GM21528 (cell line): Measurements from ENCODE around the gene ASRGL1.

ENCODE experiments used
- ATAC-seq: cut with Tn5 transposase; IDR thresholded peaks from one replicate; pipeline ENCODE4 v1.9.1; 2021; ENCODE audit warnings: mild to moderate bottlenecking, moderate library complexity; ENCODE audit not compliant: unreplicated experiment, low FRiP score

ASRGL1 gene

DNA sequence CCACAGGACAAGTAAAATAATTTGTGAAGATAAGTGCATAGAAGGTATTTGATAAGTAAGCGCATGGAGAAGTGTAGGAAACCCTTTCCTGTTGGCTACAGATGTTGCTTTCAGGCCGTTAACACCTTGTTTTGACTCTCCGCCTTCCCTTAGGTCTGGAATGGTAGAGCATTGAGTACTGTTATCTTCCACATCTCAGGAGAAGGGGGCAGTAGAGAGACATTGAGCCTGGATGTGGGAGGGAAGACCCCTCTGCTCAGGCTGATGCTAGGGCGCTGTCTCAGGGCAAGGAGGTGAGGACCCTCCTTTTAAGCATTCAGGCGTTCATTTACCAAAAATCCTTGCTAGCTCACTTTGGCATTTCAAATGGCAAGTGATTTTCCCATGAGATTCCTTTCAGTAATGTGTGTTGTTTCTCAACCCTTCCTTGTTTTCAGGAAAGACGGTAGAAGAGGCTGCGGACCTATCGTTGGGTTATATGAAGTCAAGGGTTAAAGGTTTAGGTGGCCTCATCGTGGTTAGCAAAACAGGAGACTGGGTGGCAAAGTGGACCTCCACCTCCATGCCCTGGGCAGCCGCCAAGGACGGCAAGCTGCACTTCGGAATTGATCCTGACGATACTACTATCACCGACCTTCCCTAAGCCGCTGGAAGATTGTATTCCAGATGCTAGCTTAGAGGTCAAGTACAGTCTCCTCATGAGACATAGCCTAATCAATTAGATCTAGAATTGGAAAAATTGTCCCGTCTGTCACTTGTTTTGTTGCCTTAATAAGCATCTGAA is 54.6 kb downstream of the ASRGL1 start:
- ATAC-seq: no peak

DNA sequence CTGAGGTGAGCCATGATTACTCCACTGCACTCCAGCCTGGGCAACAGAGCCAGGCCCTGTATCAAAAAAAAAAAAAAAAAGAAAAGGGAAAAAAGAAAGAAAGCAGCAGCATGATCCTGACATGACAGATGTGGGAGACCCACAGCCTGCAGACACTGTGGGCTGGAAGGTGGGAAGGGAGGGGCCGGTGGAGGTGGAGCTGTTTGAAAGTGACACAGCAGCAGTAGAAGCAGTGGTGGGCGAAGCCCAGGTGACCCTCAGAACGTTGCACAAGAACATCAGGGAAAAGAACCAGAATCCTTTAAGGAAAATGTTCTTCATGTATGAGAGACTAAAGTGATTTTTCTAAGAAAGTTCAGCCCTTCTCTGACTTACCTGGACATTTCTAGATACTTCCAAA is 55.3 kb downstream of the ASRGL1 start:
- no peak for ATAC-seq

DNA sequence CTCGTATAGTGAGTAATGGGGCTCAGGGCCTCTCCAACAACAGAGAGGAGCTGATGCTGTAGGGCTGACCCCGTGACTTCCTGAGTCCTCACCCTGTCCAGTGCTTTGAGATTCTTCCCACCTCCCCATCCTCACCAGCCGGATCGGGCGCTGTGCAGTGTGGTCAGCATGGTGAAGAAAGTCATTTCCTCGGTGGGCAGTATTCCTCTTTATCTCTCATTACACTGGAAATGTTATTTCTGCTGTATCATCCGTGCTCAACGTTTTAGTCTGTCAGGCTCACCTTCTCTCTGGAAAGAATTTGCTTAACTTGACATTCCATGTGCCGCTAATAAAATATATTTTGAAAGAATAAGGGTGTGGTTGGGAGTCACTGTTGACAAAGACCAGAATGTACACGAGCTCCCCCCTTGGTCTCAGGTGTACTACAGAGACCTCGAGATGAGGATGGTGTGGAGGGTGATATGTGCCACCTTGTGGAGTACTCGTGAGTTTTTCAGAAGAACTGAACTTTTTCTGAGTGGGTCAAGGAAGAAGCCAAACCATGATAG is 55.9 kb downstream of the ASRGL1 start:
- ATAC-seq: no peak

GRCh38 chr11:62393735-62394134 is 56.5 kb downstream of the ASRGL1 start:
- no peak for ATAC-seq

DNA sequence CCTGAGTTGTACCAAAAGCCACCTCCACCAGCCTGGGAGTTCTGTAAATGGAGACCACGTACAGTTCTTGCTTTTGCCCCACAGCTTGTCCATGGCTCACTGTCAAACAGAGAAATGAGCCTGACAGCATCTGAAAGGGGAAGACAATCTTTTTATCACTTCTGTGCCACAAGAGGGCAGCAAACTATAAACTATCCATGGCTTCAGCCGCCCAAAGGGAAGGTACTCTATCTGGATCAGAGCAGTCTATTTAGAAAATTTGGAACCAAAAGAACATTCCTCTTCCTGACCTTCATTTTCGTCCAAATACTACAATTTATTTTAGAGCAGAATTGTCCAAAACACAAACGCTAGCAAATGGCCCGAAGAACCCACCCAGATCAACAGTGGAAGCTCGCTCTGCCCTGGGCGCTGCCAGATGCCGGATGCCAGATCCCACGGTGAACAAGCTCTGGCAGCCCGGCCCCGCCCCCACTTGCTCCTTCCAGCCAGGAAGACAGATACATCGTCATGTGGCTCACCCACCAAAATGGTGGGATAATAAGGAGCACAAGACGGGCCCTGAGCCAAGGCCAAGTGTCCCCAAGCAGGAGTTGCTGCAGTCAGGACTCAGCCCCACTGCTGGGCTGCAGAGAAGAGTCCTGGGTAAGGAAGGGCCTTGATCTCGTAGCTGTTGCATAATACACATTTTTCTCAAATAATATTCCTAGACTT is 57.7 kb downstream of the ASRGL1 start:
- ATAC-seq: no peak

DNA sequence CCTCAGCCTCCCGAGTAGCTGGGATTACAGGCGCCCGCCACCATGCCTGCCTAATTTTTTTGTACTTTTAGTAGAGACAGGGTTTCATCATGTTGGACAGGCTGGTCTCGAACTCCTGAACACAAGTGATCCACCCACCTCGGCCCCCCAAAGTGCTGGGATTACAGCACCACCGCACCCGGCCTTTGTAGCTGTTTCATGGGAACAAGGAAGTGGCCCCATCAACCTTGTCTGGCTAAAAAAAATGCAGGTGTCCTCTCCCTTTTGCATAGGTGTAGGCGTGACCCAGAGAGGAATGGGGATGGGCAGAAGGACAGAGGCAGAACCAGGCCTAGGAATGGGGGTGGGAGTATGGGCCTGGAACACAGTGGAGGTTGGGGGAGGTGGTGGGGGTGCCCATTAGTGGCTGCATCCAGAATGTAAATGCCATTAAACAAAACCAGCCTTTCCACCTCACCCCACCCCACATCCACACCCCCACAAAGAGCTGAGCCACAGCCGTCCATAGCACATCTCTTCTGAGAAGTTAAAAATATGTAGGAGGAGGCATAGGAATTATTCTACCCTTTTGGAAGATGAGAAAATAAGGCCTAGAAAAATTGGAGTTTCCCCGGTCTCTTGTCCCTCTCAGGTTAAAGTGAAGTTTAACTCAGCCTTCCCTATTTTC is 58.8 kb downstream of the ASRGL1 start:
- no peak for ATAC-seq

DNA sequence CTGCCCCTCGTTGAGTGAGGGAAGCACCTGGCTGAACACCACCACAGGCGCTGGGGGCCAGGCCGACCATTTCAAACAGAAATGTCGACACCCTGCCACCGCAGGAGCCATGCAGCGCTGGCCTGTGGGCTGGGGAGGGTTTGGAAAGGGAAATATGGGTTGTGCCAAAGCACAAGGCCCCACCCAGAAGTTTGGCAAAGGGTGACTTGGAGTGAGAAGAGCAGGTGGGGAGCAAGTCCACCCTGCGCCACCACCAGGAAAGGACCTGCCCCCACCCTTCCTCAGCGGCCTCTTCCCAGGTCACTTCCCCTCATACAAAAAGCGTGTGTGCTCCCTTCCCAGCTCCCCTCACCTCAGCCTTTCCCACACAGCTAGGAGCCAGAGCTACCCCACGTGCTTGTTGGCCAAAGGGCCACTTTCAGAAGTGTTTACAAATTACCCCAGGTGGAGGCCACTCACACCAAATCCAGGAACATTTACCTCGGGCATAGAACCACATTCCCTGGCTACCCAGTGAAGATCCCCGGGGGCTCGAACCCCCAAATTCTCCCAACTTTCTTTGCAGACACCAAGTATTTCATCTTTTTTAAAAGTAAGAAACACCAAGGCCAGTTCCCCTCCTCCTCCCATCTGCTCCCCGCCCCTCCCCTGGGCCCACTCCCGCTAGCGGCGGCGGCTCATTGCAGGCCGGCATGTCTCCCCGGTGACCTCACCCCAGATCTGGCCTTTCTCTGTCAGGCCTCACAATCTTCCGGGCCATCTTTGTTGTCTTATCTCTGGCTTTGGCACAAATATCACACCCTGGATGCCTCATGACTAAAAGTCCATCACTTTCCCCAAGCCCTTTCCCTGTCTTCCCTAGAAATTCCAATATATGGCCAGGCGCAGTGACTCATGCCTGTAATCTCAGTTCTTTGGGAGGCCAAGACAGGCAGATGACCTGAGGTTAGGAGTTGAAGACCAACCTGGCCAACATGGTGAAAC is 61.1 kb downstream of the ASRGL1 start:
- no peak for ATAC-seq

DNA sequence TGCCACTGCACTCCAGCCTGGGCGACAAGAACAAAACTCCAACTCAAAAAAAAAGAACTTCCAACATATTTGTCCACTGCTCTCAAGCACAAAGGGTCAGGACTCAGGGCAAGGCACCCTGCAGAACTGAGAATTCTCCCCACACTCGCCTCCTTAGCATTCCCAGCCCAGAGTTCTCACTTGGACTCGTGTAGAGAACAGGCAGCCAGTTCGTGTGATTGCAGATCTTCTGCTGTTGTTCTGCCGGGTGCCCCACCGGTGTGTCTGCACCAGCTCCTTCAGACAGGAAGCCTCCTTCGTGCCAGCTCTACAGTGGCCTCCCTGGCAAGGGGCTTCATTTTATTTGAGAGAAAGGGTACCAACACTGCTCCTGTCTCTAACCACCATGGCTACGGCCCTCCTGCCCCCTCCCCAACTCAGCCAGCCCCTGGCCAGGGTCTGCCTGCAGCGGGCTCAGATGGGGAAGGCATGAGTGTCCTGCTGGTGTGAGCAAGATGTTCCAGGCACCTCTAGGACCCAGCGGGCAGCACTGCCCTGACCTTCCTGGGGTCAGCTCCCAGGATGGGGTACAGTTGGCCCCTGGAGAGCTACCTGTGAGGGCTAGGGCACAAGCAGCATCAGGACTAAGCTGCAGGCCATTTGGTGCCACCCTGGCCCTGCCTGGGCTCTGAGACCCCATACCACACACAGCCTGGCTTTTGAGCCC is 62.1 kb downstream of the ASRGL1 start:
- ATAC-seq: no peak

- no peak for ATAC-seq
Observed at GRCh38 chr11:62399878-62400266, 62.6 kb downstream of the ASRGL1 start.

GRCh38 chr11:62400281-62400680 is 63.0 kb downstream of the ASRGL1 start:
- ATAC-seq: no peak

GRCh38 chr11:62400760-62401159 is 63.5 kb downstream of the ASRGL1 start:
- ATAC-seq: no peak

GRCh38 chr11:62401356-62401755 is 64.1 kb downstream of the ASRGL1 start:
- no peak for ATAC-seq

DNA sequence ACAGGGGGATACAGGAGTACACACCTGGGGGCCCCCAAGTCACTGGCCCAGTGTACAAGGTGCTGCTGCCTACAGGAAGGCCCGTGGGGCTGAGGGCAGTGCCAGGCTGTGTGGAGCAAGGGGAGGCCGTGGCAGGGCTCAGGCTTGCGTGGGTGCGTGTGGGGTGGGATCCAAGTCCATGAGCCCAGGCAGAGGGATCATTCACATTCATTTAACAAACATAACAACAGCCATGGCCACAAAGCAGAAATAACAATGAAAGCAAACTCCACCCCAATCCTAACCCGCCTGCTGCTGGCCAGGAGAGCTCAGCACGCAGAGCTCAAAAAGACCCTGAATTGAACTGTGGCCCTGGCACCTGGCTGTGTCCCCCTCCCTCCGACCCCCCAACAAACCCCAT is 64.6 kb downstream of the ASRGL1 start:
- ATAC-seq: no peak

DNA sequence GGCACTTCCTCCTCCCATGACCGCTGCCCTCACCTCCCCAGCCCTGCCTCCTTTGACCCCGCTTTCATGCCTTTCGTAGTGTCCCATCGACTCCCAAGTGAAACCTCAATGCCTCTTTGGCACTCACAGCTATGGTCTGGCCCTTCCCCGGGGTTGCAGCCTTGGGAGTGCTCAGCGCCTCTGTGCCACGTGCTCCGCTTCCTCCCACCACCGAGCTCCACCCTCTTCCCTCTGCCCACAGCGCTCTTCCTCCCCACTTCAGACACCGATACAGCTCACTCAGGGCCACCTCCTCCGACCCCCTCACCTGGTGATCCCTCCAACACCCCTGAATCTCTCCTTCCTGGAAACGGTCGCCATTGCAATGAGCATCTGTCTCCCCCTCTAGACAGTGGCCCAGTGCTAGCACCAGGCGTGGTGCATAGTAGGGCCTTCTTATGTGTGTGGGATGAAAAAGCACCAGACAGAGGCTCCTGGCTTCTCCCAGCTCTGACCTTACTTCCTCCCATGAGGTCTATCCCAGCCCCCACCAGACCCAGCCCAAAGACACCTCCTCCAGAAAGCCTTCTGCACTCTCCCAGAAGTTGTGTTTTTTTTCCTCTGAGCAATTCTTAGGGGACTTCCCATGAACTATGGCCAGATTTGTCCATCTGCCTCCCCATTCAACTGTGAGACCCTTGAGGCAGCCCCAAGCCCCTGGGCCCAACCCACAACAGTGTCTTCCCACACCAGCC is 65.1 kb downstream of the ASRGL1 start:
- ATAC-seq: no peak

DNA sequence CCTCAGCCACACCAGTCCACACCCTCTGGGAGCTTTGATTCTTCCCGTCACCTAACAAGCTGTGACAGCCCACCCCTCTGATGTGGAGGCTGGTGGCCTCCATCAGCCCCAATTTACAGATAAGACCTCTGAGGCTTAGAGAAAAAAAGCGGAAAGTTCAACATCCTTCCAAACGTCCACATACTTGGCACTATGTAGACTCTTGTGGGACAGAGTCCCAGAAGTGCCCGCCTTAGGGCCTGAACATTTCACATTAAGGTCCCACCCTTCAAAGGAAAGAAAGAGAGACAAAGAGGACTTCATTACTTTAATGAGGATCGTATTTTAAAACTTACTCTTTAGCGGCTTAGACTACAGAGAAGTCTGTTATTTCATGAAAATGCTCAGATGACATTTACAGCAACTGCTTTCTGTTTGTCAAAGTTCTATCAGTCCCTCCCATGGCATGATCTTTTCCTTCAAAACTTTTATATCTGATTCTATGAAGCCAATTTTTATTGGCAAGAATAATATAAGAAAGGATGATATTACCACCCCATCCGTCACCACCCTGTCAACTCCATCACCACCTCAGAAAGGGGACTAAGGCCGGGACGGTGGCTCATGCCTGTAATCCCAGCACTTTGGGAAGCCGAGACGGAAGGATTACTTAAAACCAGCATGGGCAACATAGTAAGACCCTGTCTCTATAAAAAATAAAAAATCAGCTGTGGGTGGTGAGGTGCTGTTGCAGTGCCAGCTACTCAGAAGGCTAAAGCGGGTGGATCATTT is 65.9 kb downstream of the ASRGL1 start:
- ATAC-seq: no peak

DNA sequence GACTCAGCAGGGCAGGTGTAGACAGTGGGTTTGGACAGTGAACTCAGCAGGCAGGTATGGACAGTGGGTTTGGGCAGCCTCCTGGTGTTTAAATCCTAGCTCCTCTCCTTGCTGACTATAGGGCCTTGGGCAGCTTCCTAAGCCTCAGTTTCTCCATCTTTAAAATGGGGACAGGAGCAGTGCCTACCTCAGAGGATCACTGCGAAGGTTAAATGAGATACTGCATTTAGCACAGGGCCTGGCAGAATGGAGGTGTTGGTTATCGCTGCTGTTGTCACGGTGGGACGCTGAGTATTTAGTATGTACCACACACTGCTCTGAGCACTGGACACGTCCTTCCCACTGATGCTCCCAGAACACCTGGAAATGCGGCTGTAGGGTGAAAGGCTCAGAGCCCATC is 67.2 kb downstream of the ASRGL1 start:
- ATAC-seq: no peak

DNA sequence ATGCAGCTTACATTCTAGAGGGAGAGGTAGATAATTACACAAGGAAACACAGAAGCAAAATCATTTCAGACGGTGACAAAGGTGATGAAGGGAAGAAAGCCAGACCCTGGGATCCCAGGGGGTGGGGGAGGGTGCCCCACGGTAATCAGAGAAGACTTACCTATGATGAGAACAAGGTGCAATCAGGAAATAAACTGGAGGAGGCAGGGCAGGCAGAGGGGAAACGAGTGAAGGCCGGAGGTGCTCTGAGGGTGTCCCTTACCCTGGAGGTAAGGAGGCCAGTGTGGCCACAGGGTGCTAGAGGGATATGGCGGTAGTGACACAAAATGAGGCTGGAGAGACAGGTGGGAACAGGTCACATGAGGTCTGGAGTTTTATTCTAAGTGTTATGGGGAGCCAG is 67.7 kb downstream of the ASRGL1 start:
- no peak for ATAC-seq

GRCh38 chr11:62406034-62406433 is 68.8 kb downstream of the ASRGL1 start:
- ATAC-seq: no peak
